Forelimb muscle (tissue), 1 donor: ENCODE measurements around the gene PCYT1B. TPM values are rescaled to one million over a fixed set of nuclear protein-coding genes. Genes with fewer than 3 reads are reported as not detected.
"Not testable (repeated sequence)": the region's sequence is repeated elsewhere in the genome, so short reads cannot be mapped to it uniquely, and the experiment has no call there.

Source experiments
- DNase-seq: peaks from one replicate; pipeline ENCODE4 v3.0.0-alpha.2; 2013; ENCODE audit warnings: low read depth
- polyA plus RNA-seq: library from polyadenylated mRNA; unstranded; fragments of 120-200 nt; gene quantifications from one replicate; pipeline ENCODE4 v1.2.1, GENCODE V29; 2013; ENCODE audit not compliant: insufficient read length

PCYT1B gene
- polyA plus RNA-seq = 2.0 TPM

DNA sequence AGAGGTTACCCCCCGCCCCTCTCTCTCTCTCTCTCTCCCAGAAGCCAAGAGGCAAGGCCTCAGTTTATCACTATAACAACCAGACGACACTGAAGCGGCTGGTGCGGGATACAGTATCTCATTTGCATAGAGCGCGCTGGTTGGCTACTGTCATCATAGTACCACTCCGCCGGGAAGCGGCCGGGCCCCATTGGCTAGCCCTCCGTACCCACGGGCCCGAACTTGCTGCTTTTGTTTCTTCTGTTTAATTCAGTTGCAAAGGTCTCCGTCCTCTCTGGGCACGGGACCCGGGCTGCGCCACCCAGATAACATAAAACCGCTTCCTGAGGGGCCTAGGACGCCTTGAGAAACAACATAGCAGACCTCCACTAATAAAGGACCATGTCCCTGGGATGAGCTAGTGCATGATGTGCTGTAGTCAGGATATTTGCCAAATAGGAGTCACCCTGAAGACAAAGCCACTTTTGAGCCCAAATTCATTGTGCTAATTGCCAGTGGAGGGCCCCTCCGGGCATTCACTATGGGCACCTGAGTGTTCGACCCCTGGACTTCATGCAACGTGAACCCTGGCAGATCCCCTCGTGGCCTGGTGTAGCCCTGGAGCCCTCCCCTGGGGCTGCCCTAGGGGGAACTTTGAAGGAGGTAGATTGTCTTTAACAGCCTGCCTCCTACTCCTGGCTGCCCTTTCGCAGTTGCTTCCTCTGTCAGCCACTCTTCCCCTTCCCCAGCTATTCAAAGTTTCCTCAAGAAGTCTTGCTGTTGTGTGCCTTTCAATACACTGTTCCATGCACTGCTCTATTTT, at the start of gene PCYT1B:
TSS of gene PCYT1B (minus strand) at position 91 of the 802 bp plus-strand sequence. CDS start 242 bp downstream, outside the sequence.
- DNase-seq = peak; percentile 36

DNA sequence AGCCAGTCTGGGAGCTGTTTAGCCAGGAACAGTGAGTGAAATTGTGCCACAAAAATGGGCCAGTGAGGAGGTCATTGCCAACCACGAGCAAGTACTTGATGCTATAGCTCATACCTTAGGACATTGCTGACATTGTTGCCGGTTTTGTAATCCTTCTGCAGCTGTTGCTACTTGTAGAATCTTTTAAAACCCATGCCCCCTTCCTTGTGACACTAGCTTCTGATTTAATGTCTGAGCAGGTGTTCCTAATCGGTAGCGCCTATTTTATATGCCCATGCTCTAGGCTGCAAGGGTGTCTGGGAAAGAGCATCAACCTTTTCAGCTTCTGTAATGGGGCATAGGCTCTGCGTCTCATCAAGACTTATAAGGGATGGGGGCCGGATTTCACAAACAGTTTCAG, 49.1 kb upstream of the PCYT1B start:
- no peak for DNase-seq

GRCh38 chrX:24694825-24695224, 47.7 kb upstream of the PCYT1B start:
- no peak for DNase-seq

- peak; percentile 84 for DNase-seq
Observed at GRCh38 chrX:24693453-24694202, 46.5 kb upstream of the PCYT1B start, which contains the start of gene POLA1. POLA1 (plus strand) TSS chrX:24693918; CDS start chrX:24693962, 44 bp downstream.

DNA sequence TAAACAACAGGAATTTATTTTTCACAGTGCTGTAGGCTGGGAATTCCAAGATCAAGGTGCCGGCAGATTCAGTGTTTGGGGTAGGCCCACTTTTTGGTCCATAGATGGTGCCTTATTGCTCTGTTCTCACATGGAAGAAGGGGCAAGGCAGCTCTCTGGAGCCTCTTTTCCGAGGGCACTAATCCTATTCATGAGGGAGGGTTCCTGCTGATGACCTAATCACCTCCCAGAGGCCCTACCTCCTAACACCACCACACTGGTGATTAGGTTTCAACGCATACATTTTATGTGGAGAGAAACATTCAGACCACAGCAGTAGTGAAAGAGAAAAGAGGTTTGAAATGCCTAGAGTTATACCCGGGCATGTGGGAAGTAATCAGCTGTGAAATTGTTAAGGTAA, 45.2 kb upstream of the PCYT1B start:
- DNase-seq = no peak

- DNase-seq = no peak
Observed at GRCh38 chrX:24684048-24684447, 36.9 kb upstream of the PCYT1B start.

DNA sequence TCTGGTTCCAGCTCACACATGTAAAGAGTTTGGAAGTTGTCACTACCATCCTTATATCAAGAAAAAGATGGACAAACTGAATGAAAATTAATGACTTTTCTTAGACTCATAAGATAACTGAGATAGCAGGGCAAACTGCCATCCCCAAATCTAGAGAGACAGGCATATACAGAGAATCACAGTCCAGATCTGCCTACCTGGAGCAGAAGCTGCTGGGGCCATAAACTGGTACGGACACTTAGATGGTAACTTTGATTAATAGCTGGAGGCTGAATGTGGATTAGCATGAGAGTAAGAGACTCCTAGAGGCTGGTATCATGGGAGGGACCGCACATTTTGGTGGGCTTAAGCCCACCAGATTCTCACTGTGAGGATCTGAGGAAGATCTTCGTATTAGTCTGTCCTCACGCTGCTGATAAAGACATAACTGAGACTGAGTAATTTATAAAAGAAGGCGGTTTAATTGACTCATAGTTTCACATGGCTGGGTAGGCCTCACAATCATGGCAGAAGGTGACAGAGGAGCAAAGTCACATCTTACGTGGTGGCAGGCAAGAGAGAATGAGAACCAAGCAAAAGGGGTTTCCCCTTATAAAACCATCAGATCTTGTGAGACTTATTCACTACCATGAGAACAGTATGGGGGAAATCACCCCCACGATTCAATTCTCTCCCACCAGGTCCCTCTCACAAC, 35.7 kb upstream of the PCYT1B start:
- DNase-seq = no peak

DNA sequence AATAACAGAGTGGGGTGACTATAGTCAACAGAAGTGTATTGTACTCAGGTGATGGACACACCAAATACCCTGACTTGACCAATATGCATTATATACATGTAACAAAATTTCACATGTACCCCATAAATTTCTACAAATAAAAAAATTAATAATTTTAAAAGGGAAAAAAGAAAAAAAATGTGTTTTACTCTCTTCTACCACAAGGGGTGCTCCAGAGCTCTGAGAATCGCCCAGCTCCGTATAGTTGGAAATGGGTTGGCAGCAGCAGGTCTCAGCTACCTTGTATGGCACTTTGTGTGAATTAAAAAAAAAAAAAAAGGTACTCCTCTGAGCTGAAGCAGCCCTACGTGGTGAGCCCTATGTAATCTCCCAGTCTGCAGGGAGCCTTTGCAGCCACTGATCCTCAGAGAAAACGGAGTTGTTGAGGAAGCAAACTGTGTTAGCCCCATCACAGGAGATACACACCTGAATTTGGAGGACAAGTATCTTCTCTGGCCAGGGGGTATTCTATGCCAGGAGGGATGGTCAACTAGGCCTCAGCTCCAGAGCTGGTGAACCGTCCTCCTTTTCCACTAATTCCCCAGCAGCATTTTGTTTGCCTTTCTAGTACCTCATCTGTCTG, 29.4 kb upstream of the PCYT1B start:
- DNase-seq = no peak

GRCh38 chrX:24673424-24673823, 26.3 kb upstream of the PCYT1B start:
- DNase-seq = no peak

DNA sequence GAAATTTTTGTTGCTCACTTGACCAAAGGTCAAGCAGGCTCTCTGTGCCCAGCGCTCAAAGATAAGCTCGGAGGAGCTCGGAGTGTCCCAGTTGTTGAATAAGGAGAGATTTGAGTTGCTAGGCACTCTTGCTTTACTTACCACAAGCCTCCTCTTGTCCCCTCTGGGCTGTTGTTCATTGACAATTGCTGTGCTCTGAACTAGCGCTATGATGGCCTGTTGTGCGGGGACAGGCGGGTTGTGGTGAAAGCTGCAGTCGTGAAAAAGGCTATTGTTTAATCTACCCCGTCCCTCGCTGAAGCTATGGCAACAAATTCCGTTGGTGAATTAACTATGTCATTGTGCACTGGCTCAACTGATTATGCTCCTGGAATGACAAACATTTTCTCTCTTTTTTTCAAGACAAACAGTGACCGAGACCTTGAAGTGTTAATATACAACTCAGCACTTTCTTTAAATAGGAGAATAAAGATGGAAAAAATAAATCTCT, 25.6 kb upstream of the PCYT1B start:
- DNase-seq = no peak

DNA sequence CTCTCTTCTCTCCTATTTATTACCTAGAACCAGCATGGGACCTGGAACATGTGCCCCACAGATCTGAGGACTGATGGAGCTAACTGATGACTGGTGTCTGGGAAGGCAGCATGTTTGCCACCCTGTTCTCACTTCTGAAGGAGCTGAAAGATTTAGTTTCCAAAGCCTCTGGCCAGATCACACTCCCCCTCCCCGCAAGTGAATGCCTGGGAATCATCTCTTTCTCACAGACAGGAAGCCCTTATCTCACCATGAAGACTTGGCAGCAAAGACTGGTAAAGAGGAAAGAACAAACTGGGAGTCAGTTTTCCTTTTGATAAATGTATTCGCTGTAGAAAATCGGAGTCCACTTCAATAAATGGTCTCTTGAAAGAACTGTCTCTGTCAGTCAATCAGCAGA, 21.0 kb upstream of the PCYT1B start:
- DNase-seq = no peak

- DNase-seq = no peak
Observed at GRCh38 chrX:24662352-24662751, 15.2 kb upstream of the PCYT1B start.

GRCh38 chrX:24661292-24661691, 14.1 kb upstream of the PCYT1B start:
- DNase-seq = no peak

- no peak for DNase-seq
Observed at GRCh38 chrX:24659646-24660045, 12.5 kb upstream of the PCYT1B start.

- DNase-seq = no peak
Observed at GRCh38 chrX:24659106-24659505, 12.0 kb upstream of the PCYT1B start.

DNA sequence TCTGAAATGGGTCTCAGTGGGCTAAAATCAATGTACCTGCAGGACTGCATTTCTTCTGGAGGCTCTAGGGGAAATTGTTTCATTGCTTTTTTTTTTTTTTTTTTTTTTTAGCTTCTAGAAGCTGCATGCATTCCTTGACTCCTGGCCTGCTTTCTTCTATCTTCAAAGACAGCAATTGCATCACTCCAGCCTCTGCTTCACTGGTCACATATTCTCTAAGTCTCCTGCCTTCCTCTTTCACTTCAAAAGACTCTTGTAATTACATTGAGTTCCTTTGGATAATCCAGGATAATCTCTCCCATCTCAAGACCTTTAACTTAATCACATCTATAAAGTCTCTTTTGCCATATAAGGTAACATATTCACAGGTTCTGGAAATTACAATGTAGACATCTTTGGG, 11.3 kb upstream of the PCYT1B start:
- no peak for DNase-seq

- DNase-seq = no peak
Observed at GRCh38 chrX:24657671-24658386, 10.7 kb upstream of the PCYT1B start.

GRCh38 chrX:24655679-24656078, 8.5 kb upstream of the PCYT1B start:
- not testable (repeated sequence) for DNase-seq

GRCh38 chrX:24651783-24652182, 4.6 kb upstream of the PCYT1B start:
- no peak for DNase-seq

DNA sequence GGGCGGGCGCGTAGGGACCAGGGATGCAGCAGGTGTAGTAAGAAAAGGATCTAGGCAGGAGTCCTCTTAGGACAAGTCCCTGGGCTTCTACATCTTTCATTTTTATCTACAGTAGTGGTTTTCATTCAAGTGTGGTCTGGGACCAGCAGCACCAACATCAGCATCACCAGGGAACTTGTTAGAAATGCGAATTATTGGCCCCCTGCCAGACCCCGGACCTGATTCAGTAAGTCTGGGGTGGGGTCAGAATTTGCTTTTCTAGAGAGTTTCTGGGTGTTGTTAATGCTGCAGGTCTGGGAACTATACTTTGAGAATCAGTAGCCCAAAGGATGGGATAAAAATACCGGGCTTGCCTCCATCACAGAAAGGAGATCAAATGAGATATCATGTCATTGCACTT, 1.3 kb upstream of the PCYT1B start:
- DNase-seq = no peak

DNA sequence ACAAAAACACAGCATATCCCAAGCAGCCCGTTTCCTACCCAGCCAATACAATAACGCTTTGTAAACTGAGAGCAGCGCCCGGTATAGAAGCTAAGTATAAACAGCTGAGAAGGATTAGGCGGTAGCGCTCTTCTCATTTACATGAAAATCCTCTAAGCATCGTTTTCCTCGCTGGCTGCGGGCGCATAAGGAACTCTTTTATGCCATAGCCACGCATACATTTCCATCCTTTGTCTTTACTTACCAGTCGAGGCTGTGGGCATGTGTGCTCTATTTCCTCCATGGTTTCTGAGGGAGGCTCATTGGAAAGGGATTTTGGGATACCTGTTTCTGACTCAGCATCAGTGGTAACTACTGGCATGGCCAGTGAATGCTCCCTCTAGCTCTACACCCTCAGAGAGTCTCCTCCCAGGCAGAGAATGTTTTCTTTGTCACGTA, 383 bp downstream of the PCYT1B start:
- peak; percentile 9 for DNase-seq
